HepG2 (cell line): ENCODE results near the gene CCDC191. TPM values are rescaled to one million over a fixed set of nuclear protein-coding genes. Genes with fewer than 3 reads are reported as not detected.

Source experiments
- ATAC-seq: fragments of 200-7000 bp; cut with Tn5 transposase; 3 replicates; pipeline ENCODE4 v1.9.1; 2020; ENCODE audit warnings: mild to moderate bottlenecking, moderate library complexity
- BruUV-seq: library from RNA; stranded (reverse); fragments of 400-500 nt; replicated peaks from 2 replicates; lab custom pipeline; 2021; lab: Mats Ljungman, UMichigan
- CTCF ChIA-PET: fragments of 300-600 bp; formaldehyde crosslinking; extraction: SDS; loops from one replicate; lab custom pipeline; 2021; ENCODE audit warnings: low total read pairs, inconsistent platforms, low intra/inter-chr PET ratio; lab: Yijun Ruan, JAX
- POLR2A ChIA-PET: fragments of 350-600 bp; sonication (Branson Sonifier 250); formaldehyde crosslinking; loops from one replicate; lab custom pipeline; 2020; ENCODE audit warnings: antibody characterized with exemption, inconsistent platforms; lab: Yijun Ruan, JAX
- DNase-seq: peaks from one replicate; pipeline ENCODE4 v3.0.0-alpha.2; 2015; ENCODE audit warnings: low spot score
- FAIRE-seq: peaks from 3 replicates; lab custom pipeline; 2011; peaks lifted over from hg19 to GRCh38; lab: Jason Lieb, UNC
- H2AFZ ChIP-seq: one replicate; pipeline ENCODE4 v1.6.1; 2011; ENCODE audit warnings: low read length, inconsistent platforms
- H3K27ac ChIP-seq: fragments of 300-600 bp; 3 replicates; pipeline ENCODE4 v1.8.0; 2011; ENCODE audit warnings: mixed run types, mild to moderate bottlenecking, mixed read lengths, low read length, inconsistent platforms; ENCODE audit not compliant: insufficient read depth; ENCODE audit errors: extremely low read length
- H3K27me3 ChIP-seq, 2 experiments: fragments of 200-600 bp in 1 of 2; 2 replicates in 1 of 2; 3 replicates in 1 of 2; pipeline versions ENCODE4 v1.6.0 to v1.8.0; 2011; ENCODE audit warnings: low read length in 2 of 2, mild to moderate bottlenecking in 2 of 2, moderate library complexity in 2 of 2, inconsistent platforms in 1 of 2; ENCODE audit not compliant: insufficient read depth in 2 of 2, control insufficient read depth in 1 of 2
- H3K36me3 ChIP-seq, 2 experiments: fragments of 200-600 bp in 1 of 2; replicated peaks in 1 of 2; 2 replicates in 1 of 2; 3 replicates in 1 of 2; pipeline versions ENCODE4 v1.5.1 to v1.8.0; 2011; ENCODE audit warnings: low read length in 2 of 2, inconsistent platforms in 1 of 2; ENCODE audit not compliant: insufficient read depth in 2 of 2, control insufficient read depth in 1 of 2
- H3K4me1 ChIP-seq: 2 replicates; pipeline ENCODE4 v1.5.1; 2012; ENCODE audit warnings: low read length, inconsistent platforms; ENCODE audit not compliant: insufficient read depth
- H3K4me2 ChIP-seq: 2 replicates; pipeline ENCODE4 v1.6.0; 2011; ENCODE audit warnings: low read depth, low read length, inconsistent platforms
- H3K4me3 ChIP-seq, 3 experiments: fragments of 200-600 bp in 1 of 3; sonication (generic), shearing (Covaris generic) in 1 of 3; replicated peaks in 1 of 3; 2 replicates each; pipeline ENCODE4 v1.5.1; 2011 to 2016; ENCODE audit warnings: low read length in 3 of 3, inconsistent platforms in 2 of 3, low read depth in 2 of 3, mild to moderate bottlenecking in 2 of 3, control low read depth in 1 of 3, mixed read lengths in 1 of 3; ENCODE audit not compliant: insufficient read depth in 1 of 3
- H3K79me2 ChIP-seq: one replicate; pipeline ENCODE4 v1.6.1; 2011; ENCODE audit warnings: low read length, inconsistent platforms; ENCODE audit not compliant: insufficient read depth
- H3K9ac ChIP-seq: 2 replicates; pipeline ENCODE4 v1.6.0; 2011; ENCODE audit warnings: mild to moderate bottlenecking, low read depth, low read length, inconsistent platforms; ENCODE audit not compliant: insufficient read depth
- H3K9me3 ChIP-seq: 2 replicates; pipeline ENCODE4 v1.5.1; 2012; ENCODE audit warnings: mild to moderate bottlenecking, low read length
- H4K20me1 ChIP-seq: 2 replicates; pipeline ENCODE4 v1.6.0; 2011; ENCODE audit warnings: inconsistent platforms, mild to moderate bottlenecking, low read length, moderate library complexity; ENCODE audit not compliant: insufficient read depth
- MLLT10 ChIP-seq: sonication (generic); formaldehyde crosslinking; IDR thresholded peaks from 2 replicates; pipeline ENCODE4 v1.4.0; 2020; ENCODE audit warnings: missing genetic modification reagents
- SMC3 ChIP-seq: IDR thresholded peaks from 2 replicates; pipeline ENCODE4 v1.6.1; 2011; ENCODE audit warnings: low read length, improper control_type of control experiment
- SP1 ChIP-seq, 2 experiments: fragments of 450-650 bp in 1 of 2; sonication (generic) in 1 of 2; formaldehyde crosslinking in 1 of 2; IDR thresholded peaks; 2 replicates each; pipeline versions ENCODE4 v1.4.0 to v1.6.1; 2016 to 2020; ENCODE audit warnings: missing genetic modification reagents in 1 of 2
- TOE1 ChIP-seq: sonication (generic); formaldehyde crosslinking; IDR thresholded peaks from 2 replicates; pipeline ENCODE4 v1.4.0; 2020; ENCODE audit warnings: mild to moderate bottlenecking, missing genetic modification reagents
- ZNF225 ChIP-seq: sonication (generic); formaldehyde crosslinking; IDR thresholded peaks from 2 replicates; pipeline ENCODE4 v1.4.0; 2020; ENCODE audit warnings: mild to moderate bottlenecking, missing genetic modification reagents
- ZNF552 ChIP-seq: sonication (generic); formaldehyde crosslinking; IDR thresholded peaks from 2 replicates; pipeline ENCODE4 v1.9.0; 2022; ENCODE audit warnings: missing genetic modification reagents, mild to moderate bottlenecking, borderline replicate concordance
- ZNF678 ChIP-seq: sonication (generic); formaldehyde crosslinking; IDR thresholded peaks from 2 replicates; pipeline ENCODE4 v1.4.0; 2020; ENCODE audit warnings: mild to moderate bottlenecking, missing genetic modification reagents
- ZNF720 ChIP-seq: sonication (generic); formaldehyde crosslinking; IDR thresholded peaks from 2 replicates; pipeline ENCODE4 v1.4.0; 2020; ENCODE audit warnings: missing genetic modification reagents
- ZZZ3 ChIP-seq: sonication (generic); formaldehyde crosslinking; IDR thresholded peaks from 2 replicates; pipeline ENCODE4 v1.4.0; 2020; ENCODE audit warnings: missing genetic modification reagents, mild to moderate bottlenecking, borderline replicate concordance
- WGBS: methylation state at CpG from one replicate; pipeline ENCODE4 v1.1.6; 2017; ENCODE audit warnings: low lambda C conversion rate; 5-methylcytosine and 5-hydroxymethylcytosine counted together
- in situ Hi-C: cut with HindIII; loops from 2 replicates; pipeline ENCODE4 v1.10.0; 2017; ENCODE audit warnings: low pct_unique_long_range_greater_than_20kb; ENCODE audit not compliant: extremely low pct_ligation_motif_present
- intact Hi-C: fragments of 100-400 bp; cut with micrococcal nuclease; formaldehyde crosslinking; loops from one replicate; pipeline ENCODE4 v1.10.0; 2022; ENCODE audit not compliant: unreplicated experiment
- polyA plus RNA-seq, 8 experiments: library from polyadenylated mRNA; depleted of rRNA in 3 of 8; stranded (reverse) in 7 of 8; unstranded in 1 of 8; fragments of >200 nt; fragmentation: Illumina TruSeq in 4 of 8; extraction: Trizol in 4 of 8; gene quantifications; 2 replicates each; pipeline versions ENCODE4 v1.2.1 to v1.2.3, GENCODE V29; 2011 to 2016; ENCODE audit warnings: low read depth in 4 of 8, missing spikeins in 1 of 8, mixed read lengths in 1 of 8; ENCODE audit not compliant: insufficient read depth in 1 of 8
- total RNA-seq, 5 experiments: library from RNA; depleted of rRNA; stranded (reverse); fragments of >200 nt; fragmentation: Illumina TruSeq; extraction: Trizol; gene quantifications; 2 replicates each; pipeline ENCODE4 v1.2.3, GENCODE V29; 2016; ENCODE audit warnings: low read depth in 1 of 5
- TF ChIP-seq, protein P1 (sequence below): sonication (generic); formaldehyde crosslinking; IDR thresholded peaks from 2 replicates; pipeline ENCODE4 v1.5.1; 2020; ENCODE audit warnings: missing genetic modification reagents, mild to moderate bottlenecking, borderline replicate concordance
- TF ChIP-seq, protein P2 (sequence below): sonication (generic); formaldehyde crosslinking; IDR thresholded peaks from 2 replicates; pipeline ENCODE4 v1.5.0; 2020; ENCODE audit warnings: mild to moderate bottlenecking, missing genetic modification reagents, moderate library complexity
- TF ChIP-seq, protein P3 (sequence below): sonication (generic); IDR thresholded peaks from 2 replicates; pipeline ENCODE4 v1.6.1; 2016; ENCODE audit warnings: low read depth, borderline replicate concordance
- TF ChIP-seq, protein P4 (sequence below): sonication (generic); formaldehyde crosslinking; IDR thresholded peaks from 2 replicates; pipeline ENCODE4 v1.4.0; 2020; ENCODE audit warnings: mild to moderate bottlenecking, missing genetic modification reagents
- TF ChIP-seq, protein P5 (sequence below): sonication (generic); formaldehyde crosslinking; IDR thresholded peaks from 2 replicates; pipeline ENCODE4 v1.4.0; 2020; ENCODE audit warnings: mild to moderate bottlenecking, missing genetic modification reagents
- TF ChIP-seq, protein P6 (sequence below): IDR thresholded peaks from 2 replicates; pipeline ENCODE4 v1.6.1; 2018; ENCODE audit warnings: missing genetic modification reagents, mild to moderate bottlenecking, missing compliant biosample characterization
- TF ChIP-seq, protein P7 (sequence below): sonication (generic); formaldehyde crosslinking; IDR thresholded peaks from 2 replicates; pipeline ENCODE4 v1.5.0; 2020; ENCODE audit warnings: missing genetic modification reagents

Gene CCDC191
- total and polyA plus RNA-seq, 2 of the 13 experiments (the other 11 are each of a cell fraction or from before 2014, with no cell fraction given), result 0.91 to 1.4 TPM

DNA sequence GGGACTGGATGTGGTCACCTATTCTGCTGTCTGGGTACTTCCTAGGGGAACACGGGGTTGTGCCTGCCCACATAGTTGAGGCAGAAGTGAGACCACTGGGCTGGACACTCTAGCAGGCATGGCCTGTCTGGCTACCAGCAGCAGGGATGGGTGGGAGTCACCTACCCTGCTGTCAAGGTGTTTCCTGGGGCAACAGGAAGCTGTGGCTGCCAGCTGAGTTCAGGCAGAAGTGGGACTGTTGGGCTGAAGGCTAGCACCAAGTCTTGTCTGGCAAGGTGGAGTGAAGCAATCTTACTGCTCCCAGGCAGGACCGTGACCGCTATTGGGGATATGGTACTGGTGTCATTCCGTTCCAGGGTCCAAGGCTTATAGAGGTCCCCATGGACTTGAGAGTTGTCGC is 128.8 kb downstream of the CCDC191 start:
- intact Hi-C loops, result no loop called here
- DNase-seq (no peak), ATAC-seq (no peak), FAIRE-seq (no peak)
- no TSS peak for BruUV-seq
- ChIA-PET POLR2A (no interaction called here), CTCF (no interaction called here)
- no peak overlapping the region for H3K27ac ChIP-seq
- H4K20me1 ChIP-seq, result no peaks in the 10 kb centered on the region
- H3K9me3 ChIP-seq, result peaks cover 12% of the 10 kb centered on the region; the same call in 1 of the 2 replicates
- H3K4me3 ChIP-seq, result no peak overlapping the region
- WGBS, result 21% methylated on average over 4 of the region's 5 CpGs
- no peak overlapping the region for H3K4me2 ChIP-seq
- no peaks in the 10 kb centered on the region for H3K79me2 ChIP-seq
- no peaks in the 10 kb centered on the region for H3K4me1 ChIP-seq
- in situ Hi-C loops, result no loop called here
- H2AFZ ChIP-seq, result no peak overlapping the region
- peaks cover 0 to 4% of the 10 kb centered on the region in 2 experiments; a peak in 2 of 5 replicates for H3K27me3 ChIP-seq
- H3K9ac ChIP-seq, result no peak overlapping the region
- no peaks in the 10 kb centered on the region for H3K36me3 ChIP-seq
- TF ChIP-seq, protein P1, sequence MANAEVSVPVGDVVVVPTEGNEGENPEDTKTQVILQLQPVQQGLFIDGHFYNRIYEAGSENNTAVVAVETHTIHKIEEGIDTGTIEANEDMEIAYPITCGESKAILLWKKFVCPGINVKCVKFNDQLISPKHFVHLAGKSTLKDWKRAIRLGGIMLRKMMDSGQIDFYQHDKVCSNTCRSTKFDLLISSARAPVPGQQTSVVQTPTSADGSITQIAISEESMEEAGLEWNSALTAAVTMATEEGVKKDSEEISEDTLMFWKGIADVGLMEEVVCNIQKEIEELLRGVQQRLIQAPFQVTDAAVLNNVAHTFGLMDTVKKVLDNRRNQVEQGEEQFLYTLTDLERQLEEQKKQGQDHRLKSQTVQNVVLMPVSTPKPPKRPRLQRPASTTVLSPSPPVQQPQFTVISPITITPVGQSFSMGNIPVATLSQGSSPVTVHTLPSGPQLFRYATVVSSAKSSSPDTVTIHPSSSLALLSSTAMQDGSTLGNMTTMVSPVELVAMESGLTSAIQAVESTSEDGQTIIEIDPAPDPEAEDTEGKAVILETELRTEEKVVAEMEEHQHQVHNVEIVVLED, result no peak
- no peak for TF ChIP-seq SMC3
- TF ChIP-seq, protein P2, sequence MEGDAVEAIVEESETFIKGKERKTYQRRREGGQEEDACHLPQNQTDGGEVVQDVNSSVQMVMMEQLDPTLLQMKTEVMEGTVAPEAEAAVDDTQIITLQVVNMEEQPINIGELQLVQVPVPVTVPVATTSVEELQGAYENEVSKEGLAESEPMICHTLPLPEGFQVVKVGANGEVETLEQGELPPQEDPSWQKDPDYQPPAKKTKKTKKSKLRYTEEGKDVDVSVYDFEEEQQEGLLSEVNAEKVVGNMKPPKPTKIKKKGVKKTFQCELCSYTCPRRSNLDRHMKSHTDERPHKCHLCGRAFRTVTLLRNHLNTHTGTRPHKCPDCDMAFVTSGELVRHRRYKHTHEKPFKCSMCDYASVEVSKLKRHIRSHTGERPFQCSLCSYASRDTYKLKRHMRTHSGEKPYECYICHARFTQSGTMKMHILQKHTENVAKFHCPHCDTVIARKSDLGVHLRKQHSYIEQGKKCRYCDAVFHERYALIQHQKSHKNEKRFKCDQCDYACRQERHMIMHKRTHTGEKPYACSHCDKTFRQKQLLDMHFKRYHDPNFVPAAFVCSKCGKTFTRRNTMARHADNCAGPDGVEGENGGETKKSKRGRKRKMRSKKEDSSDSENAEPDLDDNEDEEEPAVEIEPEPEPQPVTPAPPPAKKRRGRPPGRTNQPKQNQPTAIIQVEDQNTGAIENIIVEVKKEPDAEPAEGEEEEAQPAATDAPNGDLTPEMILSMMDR (CRISPR knock-in tag), result no peak
- no peak for TF ChIP-seq ZNF678
- no peak for TF ChIP-seq SP1 (IDR thresholded peaks at IDR 0.05)
- no peak for TF ChIP-seq SP1 (CRISPR knock-in tag; IDR thresholded peaks at IDR 0.05)
- TF ChIP-seq, protein P3, sequence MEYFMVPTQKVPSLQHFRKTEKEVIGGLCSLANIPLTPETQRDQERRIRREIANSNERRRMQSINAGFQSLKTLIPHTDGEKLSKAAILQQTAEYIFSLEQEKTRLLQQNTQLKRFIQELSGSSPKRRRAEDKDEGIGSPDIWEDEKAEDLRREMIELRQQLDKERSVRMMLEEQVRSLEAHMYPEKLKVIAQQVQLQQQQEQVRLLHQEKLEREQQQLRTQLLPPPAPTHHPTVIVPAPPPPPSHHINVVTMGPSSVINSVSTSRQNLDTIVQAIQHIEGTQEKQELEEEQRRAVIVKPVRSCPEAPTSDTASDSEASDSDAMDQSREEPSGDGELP, result no peak
- TF ChIP-seq, protein P4, sequence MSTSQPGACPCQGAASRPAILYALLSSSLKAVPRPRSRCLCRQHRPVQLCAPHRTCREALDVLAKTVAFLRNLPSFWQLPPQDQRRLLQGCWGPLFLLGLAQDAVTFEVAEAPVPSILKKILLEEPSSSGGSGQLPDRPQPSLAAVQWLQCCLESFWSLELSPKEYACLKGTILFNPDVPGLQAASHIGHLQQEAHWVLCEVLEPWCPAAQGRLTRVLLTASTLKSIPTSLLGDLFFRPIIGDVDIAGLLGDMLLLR (CRISPR knock-in tag), result no peak
- TF ChIP-seq ZNF552 (CRISPR knock-in tag), result no peak
- TF ChIP-seq, protein P5, sequence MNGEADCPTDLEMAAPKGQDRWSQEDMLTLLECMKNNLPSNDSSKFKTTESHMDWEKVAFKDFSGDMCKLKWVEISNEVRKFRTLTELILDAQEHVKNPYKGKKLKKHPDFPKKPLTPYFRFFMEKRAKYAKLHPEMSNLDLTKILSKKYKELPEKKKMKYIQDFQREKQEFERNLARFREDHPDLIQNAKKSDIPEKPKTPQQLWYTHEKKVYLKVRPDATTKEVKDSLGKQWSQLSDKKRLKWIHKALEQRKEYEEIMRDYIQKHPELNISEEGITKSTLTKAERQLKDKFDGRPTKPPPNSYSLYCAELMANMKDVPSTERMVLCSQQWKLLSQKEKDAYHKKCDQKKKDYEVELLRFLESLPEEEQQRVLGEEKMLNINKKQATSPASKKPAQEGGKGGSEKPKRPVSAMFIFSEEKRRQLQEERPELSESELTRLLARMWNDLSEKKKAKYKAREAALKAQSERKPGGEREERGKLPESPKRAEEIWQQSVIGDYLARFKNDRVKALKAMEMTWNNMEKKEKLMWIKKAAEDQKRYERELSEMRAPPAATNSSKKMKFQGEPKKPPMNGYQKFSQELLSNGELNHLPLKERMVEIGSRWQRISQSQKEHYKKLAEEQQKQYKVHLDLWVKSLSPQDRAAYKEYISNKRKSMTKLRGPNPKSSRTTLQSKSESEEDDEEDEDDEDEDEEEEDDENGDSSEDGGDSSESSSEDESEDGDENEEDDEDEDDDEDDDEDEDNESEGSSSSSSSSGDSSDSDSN (CRISPR knock-in tag), result no peak
- no peak for TF ChIP-seq ZZZ3 (CRISPR knock-in tag)
- TF ChIP-seq, protein P6, sequence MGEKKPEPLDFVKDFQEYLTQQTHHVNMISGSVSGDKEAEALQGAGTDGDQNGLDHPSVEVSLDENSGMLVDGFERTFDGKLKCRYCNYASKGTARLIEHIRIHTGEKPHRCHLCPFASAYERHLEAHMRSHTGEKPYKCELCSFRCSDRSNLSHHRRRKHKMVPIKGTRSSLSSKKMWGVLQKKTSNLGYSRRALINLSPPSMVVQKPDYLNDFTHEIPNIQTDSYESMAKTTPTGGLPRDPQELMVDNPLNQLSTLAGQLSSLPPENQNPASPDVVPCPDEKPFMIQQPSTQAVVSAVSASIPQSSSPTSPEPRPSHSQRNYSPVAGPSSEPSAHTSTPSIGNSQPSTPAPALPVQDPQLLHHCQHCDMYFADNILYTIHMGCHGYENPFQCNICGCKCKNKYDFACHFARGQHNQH (CRISPR knock-in tag), result no peak
- no peak for TF ChIP-seq ZNF225 (CRISPR knock-in tag)
- no peak for TF ChIP-seq ZNF720 (CRISPR knock-in tag)
- TF ChIP-seq, protein P7, sequence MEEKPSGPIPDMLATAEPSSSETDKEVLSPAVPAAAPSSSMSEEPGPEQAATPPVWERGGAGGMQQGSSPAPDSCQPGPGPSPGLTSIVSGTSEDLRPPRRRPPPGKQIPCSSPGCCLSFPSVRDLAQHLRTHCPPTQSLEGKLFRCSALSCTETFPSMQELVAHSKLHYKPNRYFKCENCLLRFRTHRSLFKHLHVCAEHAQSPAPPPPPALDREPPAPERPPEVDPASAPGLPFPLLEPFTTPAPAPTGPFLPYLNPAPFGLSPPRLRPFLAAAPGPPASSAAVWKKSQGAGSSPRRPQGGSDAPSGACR (CRISPR knock-in tag), result no peak
- no peak for TF ChIP-seq MLLT10 (CRISPR knock-in tag)
- no peak for TF ChIP-seq TOE1 (CRISPR knock-in tag)
